ENCODE data around the gene NDUFB7.

- no peak for TF ChIP-seq CTCF (IDR thresholded peaks at IDR 0.05)
- TF ChIP-seq POLR2A (IDR thresholded peaks at IDR 0.05): peak; percentile 40
Observed at GRCh38 chr19:14525729-14526128, 46.1 kb downstream of the NDUFB7 start.
